Epithelial cell of proximal tubule (primary cell): ENCODE results near the gene EPHB1. TPM values are rescaled to one million over a fixed set of nuclear protein-coding genes. Genes with fewer than 3 reads are reported as not detected.

Experiments
- DNase-seq: peaks from one replicate; pipeline ENCODE4 v3.0.0-alpha.2; 2011; ENCODE audit warnings: low read depth
- H3K4me3 ChIP-seq: 2 replicates; pipeline ENCODE4 v1.5.1; 2011; ENCODE audit warnings: low read depth, mild to moderate bottlenecking, low read length
- CTCF ChIP-seq: conservative IDR thresholded peaks from 2 replicates; pipeline ENCODE4 v1.5.1; 2012; ENCODE audit warnings: low read depth, mild to moderate bottlenecking, low read length
- total RNA-seq: library from RNA; depleted of rRNA; stranded (reverse); fragments of >200 nt; gene quantifications from 2 replicates; pipeline ENCODE4 v1.2.3, GENCODE V29; 2015

EPHB1 gene
- total RNA-seq, 1 donor from 2014 or later: 1.6 TPM

DNA sequence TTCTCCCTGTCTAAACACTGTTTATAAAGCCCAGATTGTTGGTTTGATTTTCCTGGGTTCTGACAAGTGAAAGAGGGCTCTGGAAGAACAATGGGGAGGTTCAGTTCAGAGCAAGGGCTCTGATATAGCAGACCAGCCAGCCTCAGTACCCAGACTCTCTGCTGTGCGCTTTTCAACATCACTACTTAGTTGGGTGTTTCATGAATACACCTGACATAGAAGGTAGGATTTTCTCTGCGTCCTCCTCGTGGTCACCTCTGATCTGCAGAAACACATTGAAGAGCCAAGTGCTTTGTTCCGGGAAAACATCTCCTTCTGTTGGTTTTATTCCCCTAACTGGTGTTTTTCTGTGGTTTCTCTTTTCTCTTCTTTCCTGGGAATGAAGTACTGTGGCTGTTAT is 99.5 kb downstream of the EPHB1 start:
- DNase-seq: no peak
- no peak for TF ChIP-seq CTCF
- no peak overlapping the region for H3K4me3 ChIP-seq

DNA sequence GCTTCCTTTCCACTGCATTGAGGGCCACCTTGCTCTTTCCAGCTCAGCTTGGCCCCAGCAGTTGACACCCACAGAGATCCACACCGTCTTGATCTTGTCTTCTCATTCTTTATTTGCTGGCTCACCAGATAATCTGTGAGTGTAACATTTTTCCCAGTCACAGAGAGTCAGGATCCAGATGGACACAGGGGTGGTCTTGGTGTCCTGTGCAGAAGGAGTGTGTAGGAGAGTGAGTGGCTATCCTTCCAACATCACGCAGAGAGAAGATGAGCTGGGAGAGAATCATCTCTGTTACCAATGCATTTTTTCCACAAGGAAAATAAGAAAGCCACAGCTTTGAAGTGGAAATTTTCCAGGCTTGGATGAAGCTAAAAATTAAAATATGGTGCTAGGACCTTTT is 100.1 kb downstream of the EPHB1 start:
- no peak for DNase-seq
- H3K4me3 ChIP-seq: no peak overlapping the region
- no peak for TF ChIP-seq CTCF

DNA sequence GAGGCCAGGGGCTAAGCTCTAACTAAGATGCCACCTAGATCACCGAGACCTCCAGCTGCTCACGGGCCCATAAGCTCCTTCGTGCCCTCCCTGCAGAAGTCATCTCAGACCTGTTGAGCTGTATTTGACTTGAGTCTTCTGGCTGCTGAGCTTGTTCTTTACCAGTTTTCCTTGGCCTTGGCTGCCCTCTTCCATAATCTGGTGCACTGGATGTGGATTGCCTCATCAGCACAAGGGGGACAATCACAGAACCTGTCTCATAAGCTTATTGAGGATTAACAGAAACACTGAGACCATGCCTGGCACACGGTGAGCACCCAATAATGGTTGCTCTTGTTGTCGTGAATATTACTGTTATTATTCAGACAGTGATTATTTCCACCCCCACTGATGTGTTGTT is 101.1 kb downstream of the EPHB1 start:
- TF ChIP-seq CTCF: no peak
- H3K4me3 ChIP-seq: no peak overlapping the region
- DNase-seq: no peak

DNA sequence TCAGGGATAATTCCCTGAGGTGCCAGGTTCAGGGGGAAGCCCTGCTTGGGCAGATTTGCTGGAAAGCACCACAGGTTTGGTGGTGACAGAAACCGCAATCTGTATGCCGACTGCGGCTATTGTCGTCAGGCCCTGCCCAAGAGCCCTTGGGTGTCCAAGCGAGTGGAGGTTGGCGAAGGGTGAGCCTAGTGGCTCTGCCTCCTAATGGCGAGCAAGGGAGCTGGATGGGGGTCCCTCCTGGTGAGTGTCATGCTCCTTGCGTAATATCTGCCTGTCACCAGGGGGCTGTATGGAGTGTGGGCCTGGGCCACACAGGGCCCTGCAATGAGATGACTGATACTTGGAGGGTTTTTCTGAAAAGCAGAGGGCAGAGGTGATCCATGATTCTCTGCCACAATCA is 101.6 kb downstream of the EPHB1 start:
- DNase-seq: no peak
- no peak overlapping the region for H3K4me3 ChIP-seq
- no peak for TF ChIP-seq CTCF

DNA sequence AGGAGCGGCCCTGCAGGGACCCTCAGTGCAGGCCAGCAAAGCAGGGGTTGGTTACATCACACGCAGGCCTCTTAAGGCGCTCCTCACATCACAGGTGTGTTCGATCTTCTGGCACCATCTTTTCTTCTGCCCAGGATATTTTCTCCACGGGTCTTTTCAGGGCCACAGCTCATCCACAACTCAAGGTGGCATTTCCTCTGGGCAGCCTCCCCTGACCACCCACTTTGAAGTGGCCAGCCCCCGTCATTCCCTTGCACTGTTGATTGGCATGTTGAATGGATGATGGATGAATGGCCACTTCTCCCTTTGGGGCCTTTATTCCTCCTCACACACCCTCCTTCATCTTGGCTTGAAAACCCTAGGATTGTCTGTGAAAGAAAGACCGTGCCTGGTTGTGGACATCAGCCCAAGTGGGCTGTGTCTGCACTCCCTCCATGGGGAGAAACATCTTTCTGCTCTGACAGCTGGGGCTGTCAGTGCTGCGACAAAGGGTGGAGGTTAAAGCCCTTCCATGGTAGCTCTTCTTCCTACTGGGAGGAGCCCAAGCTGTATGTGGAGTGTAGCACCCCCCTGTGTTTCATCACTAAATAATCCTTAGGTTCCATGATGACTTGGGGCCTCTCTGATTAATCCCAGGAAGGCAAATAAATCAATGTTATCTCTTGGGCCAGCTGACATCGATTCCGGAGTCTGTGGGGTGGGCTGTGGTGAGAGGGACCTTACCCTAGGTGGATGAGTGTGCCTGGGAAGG is 102.5 kb downstream of the EPHB1 start:
- H3K4me3 ChIP-seq: no peak overlapping the region
- no peak for TF ChIP-seq CTCF
- DNase-seq: no peak

GRCh38 chr3:134898181-134898754 is 103.2 kb downstream of the EPHB1 start:
- no peak overlapping the region for H3K4me3 ChIP-seq
- no peak for TF ChIP-seq CTCF
- no peak for DNase-seq

DNA sequence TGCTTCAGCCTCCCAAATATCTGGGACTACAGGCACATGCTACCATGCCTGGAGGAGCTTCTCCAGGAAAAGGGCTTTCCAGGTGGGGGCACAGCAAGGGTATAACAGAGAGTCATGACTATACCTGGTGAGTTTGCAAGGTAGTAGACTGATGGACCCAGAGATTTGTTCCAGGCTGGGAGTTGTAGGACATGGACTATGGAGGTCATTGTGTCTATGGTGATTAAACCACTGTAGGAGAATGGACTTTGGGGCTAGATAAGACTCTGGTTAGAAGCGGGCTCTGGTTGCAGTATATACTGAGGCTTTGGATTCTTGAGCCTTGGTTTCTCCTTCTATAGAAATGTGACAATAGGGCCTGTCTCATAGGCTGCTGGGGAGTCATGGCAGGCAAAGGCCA is 104.7 kb downstream of the EPHB1 start:
- H3K4me3 ChIP-seq: no peak overlapping the region
- no peak for TF ChIP-seq CTCF
- no peak for DNase-seq
